Stimulated activated CD8-positive, alpha-beta memory T cell treated with anti-CD3 and anti-CD28 coated beads, Interleukin-15, amount 100 ng/mL, for 1 hour (primary cell): ENCODE results near the gene SLAMF8.

ENCODE experiments used
- DNase-seq: peaks from one replicate; pipeline ENCODE4 v3.0.0-alpha.2; 2020; ENCODE audit warnings: low read depth

The SLAMF8 gene

DNA sequence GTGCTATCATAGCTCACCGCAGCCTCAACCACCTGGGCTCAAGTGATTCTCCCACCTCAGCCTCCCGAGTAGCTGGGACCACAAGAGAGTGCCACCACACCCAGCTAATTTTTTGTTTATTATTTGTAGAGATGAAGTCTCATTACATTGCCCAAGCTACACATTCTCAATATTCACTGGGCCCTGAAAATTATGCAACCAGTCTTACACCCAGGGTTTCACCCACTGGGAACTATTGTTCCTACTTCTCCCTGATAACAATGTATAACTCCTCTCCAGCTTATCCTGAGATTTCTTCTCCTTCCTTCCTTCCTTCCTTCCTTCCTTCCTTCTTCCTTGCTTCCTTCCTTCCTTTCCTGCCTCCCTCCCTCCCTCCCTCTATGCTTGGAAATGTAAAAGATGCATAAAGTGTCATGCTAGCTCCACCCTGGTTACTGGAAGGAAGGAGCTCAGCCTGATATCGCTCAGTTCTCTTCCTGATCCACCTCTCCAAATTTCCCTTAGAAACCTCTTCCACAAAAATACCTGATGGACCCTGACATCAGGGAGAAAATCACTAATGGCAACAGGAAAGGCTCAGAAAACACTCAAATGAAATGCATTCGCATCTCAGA, 47.0 kb downstream of the SLAMF8 start:
- no peak for DNase-seq

DNA sequence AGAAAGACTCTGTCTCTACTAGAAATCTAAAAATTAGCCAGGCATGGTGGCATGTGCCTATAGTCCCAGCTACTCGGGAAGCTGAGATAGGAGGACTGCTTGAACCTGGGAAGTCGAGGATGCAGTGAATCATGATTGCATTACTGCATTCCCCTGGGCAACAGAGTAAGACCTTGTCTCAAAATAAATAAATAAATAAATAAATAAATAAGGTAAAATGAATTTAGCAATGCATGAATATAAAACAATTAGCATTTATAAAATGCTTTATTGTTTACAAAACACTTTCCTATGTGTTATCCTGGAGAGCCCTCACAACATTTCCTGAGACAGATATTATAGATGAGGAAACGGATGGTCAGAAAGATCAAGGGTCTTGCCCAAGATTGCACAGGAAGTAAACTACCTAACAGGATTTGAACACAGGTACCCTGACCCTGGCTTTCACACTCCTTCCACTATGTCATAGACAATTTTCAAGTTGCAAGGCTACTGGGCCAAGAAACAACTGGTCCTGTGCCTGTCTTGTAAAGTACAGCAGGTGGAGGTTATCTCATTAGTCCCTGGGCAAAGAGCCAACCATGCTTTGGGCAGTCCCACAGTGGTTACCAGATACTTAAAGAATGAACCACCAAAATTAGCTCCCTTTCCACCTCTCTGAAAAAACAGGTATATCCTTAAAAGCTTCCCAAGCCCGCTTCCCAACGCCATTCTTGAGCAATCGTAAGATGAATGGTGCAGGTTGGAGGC, 51.2 kb downstream of the SLAMF8 start:
- no peak for DNase-seq

DNA sequence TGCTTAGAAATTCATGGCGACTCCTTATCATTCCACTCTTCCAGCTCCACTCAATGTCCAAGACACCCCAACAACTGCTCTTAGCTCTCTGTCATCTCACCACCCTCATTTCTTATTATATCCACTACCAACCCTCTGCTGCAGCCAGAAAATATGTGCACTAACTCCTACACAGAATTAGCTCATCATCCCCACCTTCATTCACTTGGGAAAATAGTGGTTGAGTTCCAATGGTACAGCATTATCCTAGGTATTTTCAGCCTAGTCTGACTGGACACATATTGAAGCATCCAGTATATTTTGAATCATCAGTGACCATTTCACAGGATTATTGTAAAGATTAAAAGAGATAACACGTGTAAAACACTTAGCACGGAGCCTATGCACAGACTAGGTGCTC, 52.5 kb downstream of the SLAMF8 start:
- no peak for DNase-seq

DNA sequence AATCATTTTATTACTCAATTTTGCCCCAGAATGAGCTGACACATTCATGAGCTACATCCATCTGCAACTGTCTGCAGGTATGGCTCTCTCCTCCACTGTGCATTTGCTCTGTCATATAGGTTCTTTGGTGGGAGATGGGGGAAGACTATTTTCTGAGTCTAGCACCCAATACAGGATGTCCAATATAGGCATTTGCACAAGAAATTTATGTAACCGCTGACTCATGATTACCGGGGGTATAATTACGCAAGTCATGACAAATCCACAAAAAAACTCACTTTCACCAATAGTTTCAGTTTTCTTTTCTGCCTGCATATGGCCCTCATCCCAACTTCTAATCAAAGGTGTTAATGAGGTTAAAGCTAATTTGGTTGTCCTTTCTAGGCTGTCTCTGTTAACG, 53.3 kb downstream of the SLAMF8 start:
- no peak for DNase-seq

DNA sequence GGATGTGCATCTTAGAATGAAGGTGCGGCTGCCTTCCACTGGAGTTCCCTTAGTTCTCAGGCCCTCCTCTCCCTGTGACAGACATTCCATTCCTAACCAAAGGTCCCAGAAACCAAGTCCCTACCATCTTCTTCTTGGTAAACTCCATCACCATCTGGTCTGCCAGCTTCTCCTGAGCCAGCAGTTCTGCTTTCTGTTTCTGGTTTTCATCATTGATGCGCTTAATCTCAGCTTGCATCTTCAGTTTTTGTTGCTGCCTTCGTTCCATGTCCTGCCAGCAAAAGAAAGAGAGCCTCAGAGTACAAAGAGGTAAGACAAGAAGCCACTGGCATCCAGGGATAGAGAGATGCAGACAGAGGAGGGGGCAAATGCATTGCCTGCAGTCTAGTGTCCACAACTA, 53.8 kb downstream of the SLAMF8 start:
- no peak for DNase-seq

DNA sequence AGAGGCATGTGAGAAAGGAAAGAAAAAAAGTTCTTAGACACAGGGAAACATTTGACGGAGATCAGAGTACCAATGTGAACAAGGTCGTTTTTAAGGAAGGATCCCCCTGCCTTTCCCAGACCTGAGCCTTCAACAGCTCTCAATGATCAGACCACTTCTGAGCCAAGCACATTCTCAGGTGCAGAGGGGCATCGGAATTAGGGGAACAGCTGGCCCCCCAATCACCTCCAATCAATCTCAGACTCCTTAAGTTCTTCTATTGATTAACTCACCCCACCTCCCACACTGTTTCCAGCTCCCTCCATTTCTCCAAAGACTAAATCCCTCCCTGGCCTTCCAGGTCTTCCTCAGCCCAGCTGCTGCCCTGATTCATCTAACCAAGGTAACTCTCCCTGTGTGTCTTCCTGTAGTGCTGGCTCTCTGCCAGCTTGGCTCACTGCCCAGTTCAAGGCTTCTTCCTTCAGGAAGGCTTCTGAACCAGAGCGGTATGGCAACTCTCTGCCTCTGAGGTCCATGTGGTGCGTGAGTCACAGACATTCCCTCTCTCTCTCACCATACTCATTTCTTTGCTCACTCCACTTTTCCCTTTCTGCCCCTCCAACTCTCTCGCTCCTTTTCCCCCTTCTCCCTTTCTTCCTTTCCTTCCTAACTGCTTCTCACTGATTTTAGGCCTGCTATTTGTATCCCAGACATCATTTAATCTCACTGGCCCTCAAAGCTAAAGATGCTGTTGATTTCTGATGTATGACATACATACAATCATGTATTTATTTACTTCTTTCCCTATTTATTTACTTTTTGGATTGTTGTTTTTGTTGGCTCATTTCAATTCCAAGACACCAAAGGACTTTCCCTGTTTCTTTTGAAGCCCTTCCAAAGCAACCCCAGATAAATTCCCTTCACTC, 55.2 kb downstream of the SLAMF8 start:
- no peak for DNase-seq

DNA sequence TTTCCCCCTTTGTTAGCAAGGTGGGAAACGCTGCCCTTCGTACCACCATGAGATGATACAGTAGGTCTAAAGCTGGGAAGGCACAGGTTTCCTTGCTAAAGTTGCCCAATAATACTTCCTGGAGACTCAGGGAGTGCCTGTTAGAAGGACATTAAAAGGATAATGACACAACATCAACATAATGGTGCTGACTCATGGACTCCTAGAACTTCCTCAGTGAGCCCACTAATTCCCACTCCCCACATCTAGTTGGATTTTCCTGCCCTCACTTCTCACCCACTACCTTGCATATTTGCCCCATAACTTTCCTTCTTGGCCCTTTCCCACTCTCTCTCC, 55.8 kb downstream of the SLAMF8 start:
- no peak for DNase-seq

DNA sequence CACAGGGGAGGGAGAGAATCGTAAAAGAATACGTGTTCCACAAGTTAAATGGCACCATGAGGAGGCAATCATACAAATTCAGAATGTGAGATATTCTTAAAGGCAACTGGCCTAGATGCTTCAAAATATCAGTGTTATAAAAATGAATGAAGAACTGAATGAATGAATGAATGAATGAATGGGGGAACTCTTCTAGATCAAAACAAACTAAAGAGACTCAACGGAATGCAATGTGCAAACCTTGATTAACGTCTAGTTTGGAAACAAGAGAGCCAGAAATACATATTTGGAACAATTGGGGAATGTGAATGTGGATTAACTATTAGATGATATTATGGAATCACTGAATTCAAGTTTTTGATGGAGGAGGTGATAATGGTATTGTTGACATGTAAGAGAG, 56.5 kb downstream of the SLAMF8 start:
- DNase-seq, result no peak

DNA sequence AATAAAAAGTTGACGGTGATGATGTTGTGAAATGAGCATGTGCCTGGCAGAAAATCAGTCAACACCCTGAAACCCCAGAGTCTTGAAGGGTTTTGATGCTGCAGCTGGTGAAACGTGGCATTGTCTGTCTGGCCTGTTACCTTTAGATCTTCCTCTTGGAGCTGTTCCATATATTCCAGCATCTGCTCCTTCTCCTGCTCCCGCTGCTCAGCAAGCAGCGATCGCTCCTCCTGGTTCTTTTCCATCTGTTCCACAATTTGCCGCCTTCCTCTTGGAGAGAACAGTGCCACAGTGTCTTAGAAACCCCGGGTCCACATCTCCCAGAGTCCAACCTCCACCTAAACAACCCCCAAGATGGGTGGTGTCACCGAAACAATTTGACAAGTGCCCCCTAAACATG, 57.6 kb downstream of the SLAMF8 start:
- no peak for DNase-seq
